ENCODE data around the gene CNNM4.
"Not testable (repeated sequence)": the region's sequence is repeated elsewhere in the genome, so short reads cannot be mapped to it uniquely, and the experiment has no call there.

The CNNM4 gene

DNA sequence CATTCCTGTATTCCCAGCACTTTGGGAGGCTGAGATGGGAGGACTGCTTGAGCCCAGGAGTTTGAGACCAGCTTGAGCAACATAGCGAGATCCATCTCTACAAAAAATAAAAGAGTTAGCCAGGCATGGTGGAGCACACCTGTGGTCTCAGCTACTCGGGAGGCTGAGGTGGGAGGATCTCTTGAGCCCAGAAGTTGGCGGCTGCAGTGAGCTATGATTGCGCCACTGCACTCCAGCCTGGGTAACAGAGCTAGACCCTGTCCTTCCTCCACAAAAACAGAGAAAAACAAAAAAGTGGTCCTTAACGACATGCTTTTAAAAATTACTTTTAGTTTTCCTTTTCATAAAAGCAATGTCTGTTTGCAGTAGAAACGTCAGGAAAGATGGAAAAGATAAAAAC lies 35.8 kb downstream of the CNNM4 start:
- DNase-seq = not testable (repeated sequence)

DNA sequence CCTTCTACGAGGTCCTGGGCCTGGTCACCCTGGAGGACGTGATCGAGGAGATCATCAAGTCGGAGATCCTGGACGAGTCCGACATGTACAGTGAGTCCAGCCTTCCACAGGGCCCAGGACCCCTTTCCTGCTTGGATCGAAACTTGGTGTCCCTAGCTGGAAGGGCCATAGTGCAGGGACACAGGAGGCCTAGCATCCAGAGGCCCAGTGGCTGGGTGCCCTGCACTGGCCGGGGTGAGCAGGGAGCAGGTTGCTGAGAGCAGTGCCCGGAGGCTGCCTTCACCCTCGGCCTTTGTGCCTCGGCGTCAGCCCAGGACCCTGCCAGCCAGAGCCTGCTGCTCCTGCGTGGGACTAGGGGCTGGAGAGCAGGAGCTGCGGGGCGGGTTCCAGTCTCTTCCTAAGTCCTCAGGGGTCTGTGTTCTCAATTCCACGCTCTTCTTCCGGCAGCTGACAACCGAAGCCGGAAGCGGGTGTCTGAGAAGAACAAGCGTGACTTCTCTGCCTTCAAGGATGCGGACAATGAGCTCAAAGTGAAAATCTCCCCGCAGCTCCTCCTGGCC lies 36.4 kb downstream of the CNNM4 start:
- DNase-seq = no peak

DNA sequence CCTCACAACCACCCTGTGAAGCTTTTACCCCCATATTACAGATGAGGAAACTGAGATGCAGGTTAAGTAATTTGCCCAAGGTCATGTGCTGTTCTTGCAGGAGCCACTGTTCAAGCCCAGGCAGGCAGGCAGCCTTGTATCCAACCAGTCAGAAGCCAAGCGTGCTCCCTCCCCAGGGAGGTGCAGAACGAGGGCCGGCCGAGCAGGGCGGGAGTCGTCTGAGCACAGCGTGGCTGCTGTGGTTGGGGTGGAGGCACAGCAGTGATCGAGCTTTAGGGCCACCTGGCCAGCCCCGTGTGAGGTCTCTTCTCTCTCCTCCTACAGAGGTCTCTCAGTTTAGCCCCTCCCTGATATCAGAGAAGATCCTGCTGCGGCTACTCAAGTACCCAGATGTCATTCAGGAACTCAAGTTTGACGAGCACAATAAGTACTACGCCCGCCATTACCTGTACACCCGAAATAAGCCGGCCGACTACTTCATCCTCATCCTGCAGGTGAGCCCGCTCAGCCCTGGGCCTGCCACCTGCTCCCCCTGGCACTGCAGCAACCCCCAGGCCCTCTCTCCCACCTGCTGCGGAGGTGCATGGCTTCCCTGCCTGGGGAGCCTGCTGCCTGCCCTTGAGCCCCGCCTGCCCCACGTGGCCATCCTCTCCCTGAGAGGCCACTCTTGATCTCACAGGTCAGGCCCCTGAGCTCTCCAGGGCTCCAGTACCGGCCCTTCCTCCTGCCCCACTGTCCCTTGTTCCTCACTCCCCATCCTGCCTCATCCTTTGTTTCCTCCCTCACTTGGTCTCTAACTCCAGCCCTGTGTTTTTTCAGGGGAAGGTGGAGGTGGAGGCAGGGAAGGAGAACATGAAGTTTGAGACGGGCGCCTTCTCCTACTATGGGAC lies 38.3 kb downstream of the CNNM4 start:
- no peak for DNase-seq

DNA sequence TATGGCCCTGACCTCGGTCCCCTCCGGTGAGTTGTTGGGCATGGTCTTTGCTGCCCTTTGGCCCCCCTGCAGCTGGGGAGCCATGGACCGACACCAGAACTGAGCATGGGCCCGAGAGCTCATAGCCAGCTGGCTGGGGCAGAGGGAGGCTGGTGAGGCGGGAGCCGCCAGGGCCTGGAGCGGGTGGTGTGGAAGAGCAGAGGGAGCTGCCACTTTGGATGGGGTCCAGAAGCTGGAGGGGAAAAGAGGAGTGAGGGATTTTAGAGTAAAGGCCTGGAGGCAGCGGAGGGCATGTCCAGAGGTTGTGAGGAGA lies 38.9 kb downstream of the CNNM4 start:
- no peak for DNase-seq

GRCh38 chr2:96800061-96801004 lies 39.6 kb downstream of the CNNM4 start:
- DNase-seq = no peak

DNA sequence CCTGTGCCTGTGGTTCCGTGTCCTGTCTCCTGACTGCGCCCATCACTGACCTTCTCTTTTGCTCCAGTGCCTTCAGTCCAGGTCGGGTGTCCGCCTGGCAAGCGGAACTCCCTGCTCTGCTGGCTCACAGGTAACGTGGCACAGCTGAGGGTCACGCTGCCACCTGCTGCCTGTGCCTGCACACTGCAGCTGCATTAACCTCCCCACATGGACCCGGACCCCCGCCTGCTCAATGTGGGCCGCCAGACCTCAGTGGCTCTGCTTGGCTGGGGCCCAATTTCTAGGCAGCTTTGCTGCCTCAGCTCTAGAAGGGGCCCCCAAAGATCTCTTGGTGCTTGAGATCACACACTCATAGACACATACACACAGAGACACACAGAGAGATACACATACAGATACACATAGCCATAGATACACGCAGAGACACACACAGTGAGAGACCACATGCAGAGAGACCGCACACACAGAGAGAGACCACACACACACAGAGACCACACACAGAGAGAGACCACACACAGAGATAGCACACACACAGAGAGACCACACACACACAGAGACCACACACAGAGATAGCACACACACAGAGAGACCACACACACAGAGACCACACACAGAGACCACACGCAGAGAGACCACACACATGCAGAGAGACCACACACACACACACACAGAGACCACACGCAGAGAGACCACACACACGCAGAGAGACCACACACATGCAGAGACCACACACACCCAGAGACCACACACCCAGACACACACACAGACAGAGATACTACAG lies 40.5 kb downstream of the CNNM4 start:
- no peak for DNase-seq

DNA sequence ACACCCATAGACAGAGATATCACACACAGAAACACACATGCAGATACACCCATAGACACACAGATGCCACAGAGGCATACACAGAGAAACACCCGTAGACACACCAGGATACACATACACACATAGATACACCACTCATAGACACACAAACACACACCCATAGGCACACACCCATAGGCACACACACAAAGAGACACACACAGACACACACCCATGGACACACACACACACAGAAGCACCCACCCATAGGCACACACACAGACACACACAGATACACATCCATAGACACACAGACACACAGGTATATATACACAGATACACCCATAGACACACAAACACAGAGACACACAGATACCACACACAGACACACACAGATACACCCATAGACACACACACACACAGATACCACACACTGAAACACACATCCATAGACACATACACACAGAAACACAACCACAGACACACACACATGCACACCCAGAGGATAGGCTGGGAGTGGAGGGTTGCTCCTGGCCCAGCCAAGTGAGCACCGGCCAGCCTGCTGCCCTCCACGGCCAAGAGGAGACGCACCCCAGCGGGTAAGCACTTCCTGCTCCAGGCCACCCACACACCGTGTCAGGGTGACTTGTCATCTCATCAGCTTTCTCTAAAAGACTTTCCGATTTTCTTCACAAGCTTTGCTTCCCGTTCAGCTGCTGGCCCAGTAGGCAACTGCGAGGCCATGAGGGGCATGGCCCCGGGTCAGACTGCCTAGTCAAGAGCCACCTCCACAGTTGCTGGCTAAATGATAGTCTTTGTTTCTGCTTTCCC lies 41.3 kb downstream of the CNNM4 start:
- DNase-seq = no peak

- no peak for DNase-seq
These were observed 42.0 kb downstream of the CNNM4 start for GRCh38 chr2:96802721-96803120.

- no peak for DNase-seq
These were observed 44.3 kb downstream of the CNNM4 start for GRCh38 chr2:96804986-96805385.

DNA sequence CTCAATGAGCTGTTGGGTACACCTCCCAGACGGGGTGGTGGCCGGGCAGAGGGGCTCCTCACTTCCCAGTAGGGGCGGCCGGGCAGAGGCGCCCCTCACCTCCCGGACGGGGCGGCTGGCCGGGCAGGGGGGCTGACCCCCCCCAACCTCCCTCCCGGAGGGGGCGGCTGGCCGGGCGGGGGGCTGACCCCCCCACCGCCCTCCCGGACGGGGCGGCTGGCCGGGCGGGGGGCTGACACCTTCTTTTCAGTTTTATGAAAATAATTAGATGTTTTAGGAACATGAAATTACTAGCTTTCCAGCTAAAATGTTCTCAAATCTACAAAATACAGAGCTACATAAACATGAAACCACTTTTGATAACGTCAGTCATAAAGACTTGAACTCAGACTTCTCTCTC lies 45.2 kb downstream of the CNNM4 start:
- DNase-seq = not testable (repeated sequence)

DNA sequence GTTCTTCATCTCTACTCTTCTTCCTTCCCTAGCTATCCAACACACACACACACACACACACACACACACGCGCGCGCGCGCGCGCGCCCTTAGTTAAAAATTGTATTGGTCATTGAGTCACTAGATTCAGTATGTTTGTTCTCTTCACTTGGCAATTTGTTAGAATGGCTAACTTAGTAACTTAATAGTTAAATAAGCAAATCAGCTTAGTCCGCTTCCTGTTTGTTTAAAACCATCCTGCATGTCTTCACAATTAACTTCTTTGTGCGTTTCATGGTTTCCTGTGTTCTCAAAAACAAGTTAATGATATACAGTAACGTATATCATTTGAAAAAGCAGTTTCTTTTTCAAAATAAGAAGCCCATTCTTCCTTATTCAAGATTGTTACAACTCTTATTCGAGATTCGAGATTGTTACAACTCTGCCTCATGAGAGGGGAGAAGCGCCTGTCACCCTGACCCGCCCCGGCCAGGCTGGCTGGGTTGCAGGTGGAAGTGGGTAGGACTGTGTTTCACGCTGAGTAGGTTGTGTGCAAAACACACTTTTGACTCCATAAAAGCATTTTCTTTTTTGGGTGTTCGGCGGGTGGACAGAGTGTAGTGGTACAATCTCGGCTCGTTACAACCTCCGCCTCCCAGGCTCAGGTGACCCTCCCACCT lies 45.9 kb downstream of the CNNM4 start:
- no peak for DNase-seq

DNA sequence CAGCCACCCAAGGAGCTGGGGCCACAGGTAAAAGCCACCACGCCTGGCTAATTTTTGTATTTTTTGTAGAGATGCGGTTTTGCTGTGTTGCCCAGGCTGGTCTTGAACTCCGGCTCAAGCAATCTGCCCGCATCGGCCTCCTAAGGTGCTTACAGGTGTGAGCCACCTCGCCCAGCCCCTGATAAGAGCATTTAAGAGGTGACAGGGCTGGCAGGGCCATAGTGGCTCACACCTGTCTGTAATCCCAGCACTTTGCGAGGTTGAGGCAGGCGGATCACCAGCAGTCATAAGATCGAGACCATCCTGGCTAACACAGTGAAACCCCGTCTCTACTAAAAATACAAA lies 46.4 kb downstream of the CNNM4 start:
- DNase-seq = no peak

DNA sequence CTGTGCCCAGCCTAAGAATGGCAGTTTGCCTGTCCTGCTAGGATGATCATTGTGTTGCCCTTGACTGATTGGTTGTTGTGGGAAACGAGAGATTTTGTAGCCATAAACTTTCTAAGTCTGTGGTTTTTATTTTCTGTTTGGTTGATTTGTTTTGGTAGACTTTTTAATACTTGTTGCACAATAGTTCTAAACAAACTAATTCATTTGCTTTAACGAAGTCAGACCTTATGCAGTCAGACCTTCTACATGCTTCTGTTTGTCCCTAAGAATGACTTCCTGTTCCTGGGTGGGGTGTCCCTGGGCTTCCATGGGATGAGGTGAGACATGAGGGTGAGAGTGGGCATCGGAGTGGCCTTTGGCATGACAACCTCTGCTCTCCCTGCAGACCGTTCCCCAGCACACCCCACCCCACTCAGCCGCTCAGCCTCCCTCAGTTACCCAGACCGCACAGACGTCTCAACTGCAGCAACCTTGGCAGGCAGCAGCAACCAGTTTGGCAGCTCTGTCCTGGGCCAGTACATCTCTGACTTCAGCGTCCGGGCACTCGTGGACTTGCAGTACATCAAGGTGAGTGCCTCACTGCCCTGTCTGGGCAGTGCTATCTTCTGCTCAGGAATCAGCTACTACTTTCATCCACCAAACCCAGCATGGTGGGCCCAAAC lies 47.6 kb downstream of the CNNM4 start:
- DNase-seq = no peak

DNA sequence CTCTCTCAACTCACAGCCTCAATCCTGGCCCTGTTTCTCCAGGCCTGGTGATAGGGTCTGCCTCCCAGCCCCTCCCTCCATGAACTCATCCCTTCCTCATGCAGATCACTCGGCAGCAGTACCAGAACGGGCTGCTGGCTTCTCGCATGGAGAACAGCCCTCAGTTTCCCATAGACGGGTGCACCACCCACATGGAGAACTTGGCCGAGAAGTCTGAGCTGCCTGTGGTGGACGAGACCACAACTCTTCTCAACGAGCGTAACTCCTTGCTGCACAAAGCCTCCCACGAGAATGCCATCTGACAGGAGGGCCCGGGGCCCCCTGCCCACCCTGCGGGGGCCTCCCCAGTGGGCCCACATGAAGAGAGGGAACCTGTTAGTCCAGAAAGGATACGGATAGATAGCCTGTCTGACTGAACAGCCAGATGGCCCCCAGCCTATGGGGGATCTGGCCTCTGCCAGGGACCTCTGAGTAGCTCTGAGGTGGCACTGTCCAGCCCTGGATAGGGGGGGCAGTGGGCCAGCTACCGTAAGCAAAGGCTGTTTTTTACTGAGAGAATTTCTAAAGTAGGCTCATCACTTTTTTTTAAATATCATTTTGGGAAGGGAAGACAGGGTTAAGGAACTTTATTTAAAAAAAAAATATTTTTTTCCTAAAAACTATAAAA lies 48.6 kb downstream of the CNNM4 start:
- DNase-seq = no peak

GRCh38 chr2:96809951-96810782 lies 49.5 kb downstream of the CNNM4 start:
- DNase-seq = no peak

- no peak for DNase-seq
These were observed 50.1 kb downstream of the CNNM4 start for GRCh38 chr2:96810783-96811192.

DNA sequence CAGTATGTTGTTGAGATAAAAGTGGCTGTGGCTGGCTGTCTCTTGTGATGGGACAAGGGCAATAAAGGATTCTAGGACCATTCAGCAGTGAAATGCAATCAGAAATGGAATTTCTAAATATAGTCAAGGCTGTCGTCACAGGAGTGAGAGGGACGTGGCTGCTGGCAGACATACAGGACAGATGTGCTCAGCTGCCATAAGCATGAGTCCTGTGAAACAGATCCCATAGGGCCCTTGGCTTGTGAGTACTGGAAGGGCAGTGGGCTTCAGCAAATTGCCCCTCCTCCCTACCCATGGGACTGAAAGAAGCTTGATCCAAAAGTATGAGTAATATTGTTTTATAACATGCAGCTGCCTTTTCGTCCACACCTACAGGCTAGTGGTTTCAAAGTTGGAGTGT lies 51.2 kb downstream of the CNNM4 start:
- DNase-seq = no peak

DNA sequence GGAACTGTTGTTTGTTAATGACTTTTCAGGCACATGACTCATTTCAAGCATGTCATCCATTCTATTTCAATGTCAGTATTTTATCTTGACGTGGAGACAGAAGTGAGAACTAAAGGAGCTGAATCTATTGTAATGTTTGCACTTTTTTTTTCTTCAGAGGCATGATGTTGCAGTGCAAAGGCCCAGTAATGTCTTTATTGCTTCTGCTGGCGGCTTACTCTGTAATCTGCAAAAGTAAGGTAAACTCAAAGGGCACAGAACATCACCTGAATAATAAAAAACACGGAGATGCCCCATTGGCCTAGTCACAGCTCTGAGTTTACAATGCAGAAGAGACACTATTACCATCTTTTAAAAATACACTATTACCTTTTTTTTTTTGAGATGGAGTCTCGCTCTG lies 53.0 kb downstream of the CNNM4 start:
- DNase-seq = no peak

Measured in T1000 (cell line).